HG03095 (cell line): ENCODE results near the gene POU2F1.
A peak's percentile ranks its signal among the peaks of the same experiment; 100 is the strongest.

Experiments used
- ATAC-seq: cut with Tn5 transposase; IDR thresholded peaks from one replicate; pipeline ENCODE4 v1.9.1; 2021; ENCODE audit warnings: moderate library complexity; ENCODE audit not compliant: unreplicated experiment

The POU2F1 gene

DNA sequence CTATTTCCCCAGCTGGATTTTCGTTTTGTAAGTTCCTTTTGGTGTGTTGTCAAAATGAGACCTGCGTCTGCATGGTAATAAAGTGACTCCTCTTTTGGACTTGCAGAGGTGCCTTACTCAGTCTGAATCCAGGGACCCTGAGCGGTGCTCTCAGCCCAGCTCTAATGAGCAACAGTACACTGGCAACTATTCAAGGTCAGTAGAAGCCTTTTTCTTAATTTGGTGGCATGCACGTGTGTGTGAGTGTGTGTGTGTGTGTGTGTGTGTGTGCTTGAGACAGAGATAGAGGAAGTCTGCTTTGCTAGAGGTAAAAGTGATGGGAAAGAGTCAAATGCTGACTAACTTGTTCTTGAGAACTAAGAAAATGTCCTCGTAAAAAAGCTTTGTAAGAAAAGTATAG lies 192.2 kb downstream of the POU2F1 start:
- no peak for ATAC-seq

- no peak for ATAC-seq
Observed at GRCh38 chr1:167413328-167413727, 192.6 kb downstream of the POU2F1 start.

DNA sequence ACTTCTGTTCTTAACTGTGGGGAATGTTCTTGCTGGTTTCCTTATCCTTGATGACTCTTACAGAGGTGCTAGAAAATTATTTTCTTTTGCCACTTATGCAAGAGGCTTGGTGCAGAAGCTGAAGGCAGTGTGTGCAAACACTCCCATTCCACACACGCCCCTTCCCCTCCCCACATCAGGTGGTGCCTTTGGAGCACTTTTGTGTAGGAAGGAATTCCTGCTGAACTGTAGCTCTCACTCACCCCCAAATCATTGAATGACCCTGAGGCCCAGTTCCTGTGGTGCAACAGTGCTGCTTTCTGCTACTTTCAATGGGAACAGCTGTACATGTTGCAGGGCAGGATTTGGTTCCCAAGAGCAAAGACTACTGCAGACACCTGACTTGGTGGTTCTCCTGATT lies 195.8 kb downstream of the POU2F1 start:
- ATAC-seq: no peak

DNA sequence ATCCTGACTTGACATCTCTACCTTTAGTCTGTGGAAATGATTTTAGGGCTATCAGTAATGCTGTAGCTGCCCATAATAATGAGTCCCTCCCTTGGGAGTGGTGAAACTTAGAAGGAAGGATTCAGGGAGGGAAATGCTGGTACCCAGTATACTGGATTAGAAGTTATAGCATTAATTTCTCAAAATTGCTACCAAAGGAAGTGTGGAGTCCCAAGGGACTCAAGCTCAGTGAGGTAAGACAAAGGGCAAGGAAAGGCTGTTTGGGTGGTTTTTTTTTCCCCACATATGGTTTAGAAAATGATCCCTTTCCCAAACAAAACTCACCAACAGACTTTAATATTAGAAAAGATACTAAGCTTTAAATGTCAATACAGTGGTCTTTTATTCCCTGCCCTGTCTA lies 197.7 kb downstream of the POU2F1 start:
- no peak for ATAC-seq

DNA sequence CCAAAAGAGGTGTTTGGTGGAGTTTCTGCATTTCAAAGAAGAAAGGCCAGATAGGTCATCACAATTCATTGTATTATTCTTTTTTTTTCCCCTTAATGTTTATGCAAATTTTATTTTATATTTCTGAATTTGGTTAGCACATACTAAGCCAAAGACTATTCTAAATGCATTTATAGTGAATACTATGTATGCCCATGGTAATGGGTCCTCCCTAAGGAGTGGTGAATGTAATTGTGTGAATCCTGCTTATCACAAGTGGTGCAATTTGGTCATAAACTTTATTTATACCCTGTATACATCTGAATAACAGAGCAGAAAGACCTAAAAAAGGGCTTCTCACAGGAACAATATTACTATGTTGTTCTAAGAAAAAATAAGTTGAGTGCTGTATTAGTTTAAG lies 198.6 kb downstream of the POU2F1 start:
- no peak for ATAC-seq

GRCh38 chr1:167420510-167420909 lies 199.8 kb downstream of the POU2F1 start:
- ATAC-seq: no peak

DNA sequence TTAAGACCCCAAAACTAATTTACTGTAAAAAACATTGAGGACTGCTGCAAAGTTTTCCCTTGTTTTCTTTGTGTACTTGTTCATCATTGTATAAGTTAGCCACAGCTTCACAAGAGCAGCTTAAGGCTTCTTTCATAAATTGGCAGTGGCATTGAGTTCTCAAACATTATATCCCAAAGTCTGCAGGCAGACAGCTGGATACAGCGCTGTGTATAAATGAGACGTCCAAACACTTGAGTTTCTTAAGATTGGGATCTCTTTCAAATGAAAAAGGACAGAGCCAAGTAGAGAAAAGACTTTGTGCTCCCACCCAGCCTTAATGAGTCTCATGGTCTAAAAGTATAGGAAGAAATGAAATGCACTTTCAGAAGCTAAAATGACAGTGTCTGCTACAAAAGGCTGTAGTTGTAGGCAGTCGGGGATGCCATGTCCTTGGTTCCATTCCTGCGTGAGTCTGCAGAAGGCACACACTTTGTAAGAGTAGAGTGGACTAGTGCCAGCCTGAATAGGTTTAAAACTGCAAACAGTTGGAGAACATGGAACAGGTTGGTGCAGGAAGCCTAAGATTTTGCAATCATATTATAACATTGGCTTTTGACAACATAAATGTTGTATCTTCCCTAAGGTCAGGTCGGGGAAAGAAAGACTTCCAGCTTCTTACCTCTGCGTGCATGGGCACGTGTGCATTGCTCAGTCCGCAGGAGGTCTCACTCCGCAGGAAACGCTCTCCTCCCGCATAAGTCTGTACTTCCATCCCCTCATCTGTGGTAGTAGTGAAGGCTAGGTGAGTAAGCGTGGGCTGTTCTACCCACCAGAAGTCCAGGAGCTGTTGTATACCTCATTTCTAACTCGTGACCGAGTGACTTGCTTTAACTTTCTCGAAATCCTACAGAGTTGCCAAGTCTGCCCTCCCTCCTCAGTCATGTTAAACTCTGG lies 203.3 kb downstream of the POU2F1 start:
- no peak for ATAC-seq

- ATAC-seq: no peak
Observed at GRCh38 chr1:167425482-167425881, 204.8 kb downstream of the POU2F1 start.

DNA sequence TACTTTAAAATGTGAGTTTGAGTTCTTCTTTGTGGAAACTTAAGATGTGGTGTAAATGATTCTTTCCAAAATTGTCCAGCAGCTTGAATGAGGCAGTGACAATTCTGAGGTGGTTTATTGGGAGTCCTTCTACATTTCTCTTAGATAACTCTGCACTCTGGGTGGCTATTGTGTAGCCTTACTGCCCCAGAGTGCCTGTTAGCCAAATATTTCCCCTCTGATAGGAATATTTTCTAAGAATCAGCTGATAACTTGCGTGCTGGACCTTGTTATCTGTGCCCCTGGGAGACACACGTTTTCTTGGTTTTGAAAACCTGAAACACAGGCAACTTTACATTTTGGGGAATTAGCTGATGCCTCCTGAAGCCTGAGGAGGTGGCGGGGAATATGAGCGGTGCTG lies 206.0 kb downstream of the POU2F1 start:
- ATAC-seq: no peak

GRCh38 chr1:167427848-167428247 lies 207.2 kb downstream of the POU2F1 start:
- ATAC-seq: no peak

GRCh38 chr1:167428395-167428794 lies 207.7 kb downstream of the POU2F1 start:
- no peak for ATAC-seq

- no peak for ATAC-seq
Observed at GRCh38 chr1:167429612-167430011, 208.9 kb downstream of the POU2F1 start.

GRCh38 chr1:167430134-167430848 lies 209.6 kb downstream of the POU2F1 start:
- ATAC-seq: peak; percentile 42

DNA sequence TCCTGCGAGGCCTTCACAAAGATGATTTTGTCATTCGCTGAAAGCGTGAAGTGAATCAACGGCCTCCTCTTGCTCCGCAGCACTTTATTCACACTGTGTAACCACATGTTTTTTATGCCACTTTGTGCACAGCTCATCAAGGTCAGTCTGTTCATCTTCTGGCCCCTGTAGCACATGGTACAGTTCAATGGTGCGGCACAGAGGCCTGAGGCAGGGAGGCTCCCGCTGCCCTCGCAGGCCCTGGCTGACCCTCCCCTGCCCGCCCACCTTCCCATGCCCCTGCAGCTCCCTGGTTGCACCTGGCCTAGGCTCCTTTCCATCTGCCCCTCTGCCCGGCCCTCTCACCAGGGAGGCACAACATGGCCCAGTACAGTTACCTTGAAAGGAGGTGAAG lies 210.2 kb downstream of the POU2F1 start:
- ATAC-seq: peak; percentile 7

GRCh38 chr1:167431261-167431908 lies 210.7 kb downstream of the POU2F1 start:
- ATAC-seq: peak; percentile 37

GRCh38 chr1:167431909-167432650 lies 211.4 kb downstream of the POU2F1 start:
- ATAC-seq: no peak

DNA sequence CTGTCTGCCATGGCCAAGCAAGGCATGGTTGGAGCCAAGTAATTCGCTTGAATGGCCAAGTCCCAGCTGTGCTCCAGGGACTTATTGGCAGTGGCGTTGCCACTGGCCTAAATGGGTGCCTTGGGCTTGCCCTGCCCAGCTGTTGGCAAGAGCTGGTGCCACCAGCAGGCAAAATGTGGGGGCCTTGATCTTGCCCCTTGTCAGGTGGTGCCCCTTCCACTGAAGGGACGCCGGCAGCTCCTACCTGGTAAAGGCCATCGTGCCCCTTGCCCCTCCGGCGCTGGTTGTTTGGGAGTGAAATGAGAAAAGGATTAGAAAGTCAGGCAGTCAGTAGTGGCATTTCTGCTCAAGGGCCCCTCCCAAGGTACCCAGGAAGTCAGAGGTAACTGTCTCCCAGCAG lies 212.1 kb downstream of the POU2F1 start:
- ATAC-seq: no peak

GRCh38 chr1:167433884-167434283 lies 213.2 kb downstream of the POU2F1 start:
- ATAC-seq: no peak

DNA sequence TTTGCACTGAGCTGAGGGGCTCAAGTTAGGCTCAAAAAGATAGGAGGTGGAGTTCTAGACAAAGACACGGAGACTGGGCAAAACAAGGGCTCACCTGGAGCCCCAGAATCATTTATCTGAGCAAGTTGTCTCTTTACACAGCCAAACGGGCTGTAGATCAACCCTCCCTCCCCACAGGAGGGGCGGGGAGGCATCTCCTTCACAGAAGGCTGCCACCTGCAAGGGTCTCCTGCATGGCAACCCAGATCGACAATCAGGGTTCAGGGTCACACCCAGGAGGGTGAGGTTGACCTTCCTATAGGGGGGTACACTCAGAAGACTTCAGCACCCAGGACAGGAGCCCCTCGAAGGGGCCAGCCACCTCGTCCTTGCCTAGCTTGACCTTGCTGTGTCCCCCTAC lies 213.6 kb downstream of the POU2F1 start:
- ATAC-seq: no peak

DNA sequence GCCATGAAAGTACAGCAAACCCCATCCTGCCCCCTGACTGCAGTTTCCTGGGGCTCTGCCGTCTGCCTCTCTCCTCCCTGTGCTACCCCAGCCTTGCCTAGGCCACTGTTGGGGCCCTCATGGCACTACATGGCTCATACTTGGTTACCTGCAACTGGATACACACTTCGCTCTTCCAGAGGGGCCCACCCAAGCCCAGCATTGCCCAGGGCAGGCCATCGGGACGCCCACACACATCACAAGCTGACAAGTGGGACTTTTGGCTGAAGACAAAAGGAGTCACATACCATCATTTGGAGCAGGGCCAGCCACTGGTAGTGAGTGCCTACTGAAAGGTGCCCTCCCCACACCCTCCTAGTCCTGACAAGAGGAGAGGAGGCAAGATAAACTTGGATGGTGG lies 214.8 kb downstream of the POU2F1 start:
- no peak for ATAC-seq
